ENCODE measurements around the gene KBTBD3.

KBTBD3 gene

GRCh38 chr11:106076919-106077608 is at the start of gene KBTBD3:
Gene KBTBD3 (minus strand): TSS chr11:106077347. CDS start chr11:106059097, 18,250 bp downstream.
- DNase-seq (ENCODE audit: low read depth in 2 of 2, low spot score in 1 of 2) = peak; percentile 90 to 96

GRCh38 chr11:106121570-106122320 is 44.6 kb upstream of the KBTBD3 start:
- DNase-seq (ENCODE audit: low read depth in 2 of 2, low spot score in 1 of 2) = no peak

- no peak for DNase-seq (ENCODE audit: low read depth in 2 of 2, low spot score in 1 of 2)
Observed at GRCh38 chr11:106105986-106106385, 28.8 kb upstream of the KBTBD3 start.

GRCh38 chr11:106101819-106102218 is 24.7 kb upstream of the KBTBD3 start:
- DNase-seq (ENCODE audit: low read depth in 2 of 2, low spot score in 1 of 2) = no peak

- no peak for DNase-seq (ENCODE audit: low read depth in 2 of 2, low spot score in 1 of 2)
Observed at GRCh38 chr11:106101370-106101769, 24.2 kb upstream of the KBTBD3 start.

- no peak for DNase-seq (ENCODE audit: low read depth in 2 of 2, low spot score in 1 of 2)
Observed at GRCh38 chr11:106098893-106099553, 21.9 kb upstream of the KBTBD3 start.

GRCh38 chr11:106092446-106092845 is 15.3 kb upstream of the KBTBD3 start:
- DNase-seq (ENCODE audit: low read depth in 2 of 2, low spot score in 1 of 2) = no peak

- no peak for DNase-seq (ENCODE audit: low read depth in 2 of 2, low spot score in 1 of 2)
Observed at GRCh38 chr11:106091480-106092123, 14.5 kb upstream of the KBTBD3 start.

GRCh38 chr11:106088896-106089295 is 11.7 kb upstream of the KBTBD3 start:
- no peak for DNase-seq (ENCODE audit: low read depth in 2 of 2, low spot score in 1 of 2)

GRCh38 chr11:106087815-106088435 is 10.8 kb upstream of the KBTBD3 start:
- no peak for DNase-seq (ENCODE audit: low read depth in 2 of 2, low spot score in 1 of 2)

GRCh38 chr11:106086850-106087249 is 9.7 kb upstream of the KBTBD3 start:
- DNase-seq (ENCODE audit: low read depth in 2 of 2, low spot score in 1 of 2) = no peak

GRCh38 chr11:106086135-106086534 is 9.0 kb upstream of the KBTBD3 start:
- no peak for DNase-seq (ENCODE audit: low read depth in 2 of 2, low spot score in 1 of 2)

- no peak for DNase-seq (ENCODE audit: low read depth in 2 of 2, low spot score in 1 of 2)
Observed at GRCh38 chr11:106082096-106082495, 4.9 kb upstream of the KBTBD3 start.

- no peak for DNase-seq (ENCODE audit: low read depth in 2 of 2, low spot score in 1 of 2)
Observed at GRCh38 chr11:106077609-106078455, 685 bp upstream of the KBTBD3 start, which contains the start of gene AASDHPPT. Gene AASDHPPT (plus strand): TSS chr11:106077662. CDS start chr11:106077711, 49 bp downstream.

GRCh38 chr11:106076171-106076918 is 802 bp downstream of the KBTBD3 start:
- DNase-seq (ENCODE audit: low read depth in 2 of 2, low spot score in 1 of 2) = no peak

GRCh38 chr11:106072804-106073203 is 4.3 kb downstream of the KBTBD3 start:
- DNase-seq (ENCODE audit: low read depth in 2 of 2, low spot score in 1 of 2) = no peak

GRCh38 chr11:106070606-106071005 is 6.5 kb downstream of the KBTBD3 start:
- no peak for DNase-seq (ENCODE audit: low read depth in 2 of 2, low spot score in 1 of 2)

- DNase-seq (ENCODE audit: low read depth in 2 of 2, low spot score in 1 of 2) = no peak
Observed at GRCh38 chr11:106063009-106063408, 14.1 kb downstream of the KBTBD3 start.
